ENCODE measurements around the gene BPIFB4.
A peak's percentile ranks its signal among the peaks of the same experiment; 100 is the strongest.

Gene BPIFB4

GRCh38 chr20:33032555-33032954, 46.9 kb upstream of the BPIFB4 start:
- DNase-seq (ENCODE audit: low spot score) = no peak

GRCh38 chr20:33033381-33033780, 46.1 kb upstream of the BPIFB4 start:
- Histone ChIP-seq H2AFZ (ENCODE audit: low read length) (no peak overlapping the region), H3K23ac (ENCODE audit: low read depth, low read length, poor library complexity) (no peak overlapping the region), H2BK12ac (ENCODE audit: low read length) (no peak overlapping the region), H2BK15ac (ENCODE audit: low read length) (no peak overlapping the region), H3K9ac (ENCODE audit: low read depth, low read length, poor library complexity) (no peak overlapping the region), H3K4me3 (ENCODE audit: low read length in 2 of 2) (no peak overlapping the region), H3K14ac (ENCODE audit: low read length) (no peak overlapping the region), H3K18ac (ENCODE audit: low read length) (no peak overlapping the region), H3K9me3 (replicated peaks in 1 of 2; ENCODE audit: control insufficient read depth in 2 of 2, insufficient read depth in 1 of 2, low read depth in 1 of 2, low read length in 2 of 2) (no peaks in the 10 kb centered on the region), H4K91ac (ENCODE audit: low read depth, low read length, poor library complexity) (no peak overlapping the region), H2BK5ac (ENCODE audit: low read length) (no peak overlapping the region), H2BK120ac (ENCODE audit: low read depth, low read length) (no peak overlapping the region), H3K4me1 (ENCODE audit: control insufficient read depth in 2 of 2, insufficient read depth in 1 of 2, low read depth in 1 of 2, low read length in 2 of 2) (no peaks in the 10 kb centered on the region), H3K27ac (replicated peaks; ENCODE audit: low read length) (no peak overlapping the region), H3K36me3 (replicated peaks in 1 of 2; ENCODE audit: control insufficient read depth in 2 of 2, insufficient read depth in 2 of 2, low read length in 2 of 2) (no peaks in the 10 kb centered on the region), H3K27me3 (ENCODE audit: control insufficient read depth in 3 of 3, insufficient read depth in 3 of 3, low read depth in 1 of 3, low read length in 3 of 3) (peaks cover 0 to 3% (median 0%) of the 10 kb centered on the region in 3 experiments), H4K8ac (ENCODE audit: low read depth, low read length) (no peak overlapping the region), H3K4ac (ENCODE audit: low read length) (no peak overlapping the region), H3K4me2 (ENCODE audit: insufficient read depth, low read length, poor library complexity, severe bottlenecking) (no peak overlapping the region), H2AK5ac (ENCODE audit: low read depth, low read length) (no peak overlapping the region), H3K79me1 (ENCODE audit: low read depth, low read length) (no peaks in the 10 kb centered on the region)
- no peak for DNase-seq (ENCODE audit: low spot score)
- no CpG with 5 or more reads among the region's 5 CpGs for WGBS, 2 donors (ENCODE audit: extremely low coverage in 2 of 2, insufficient read length in 2 of 2, insufficient replicate concordance in 1 of 2)

More at GRCh38 chr20:33032555-33032954, 46.9 kb upstream of the BPIFB4 start:
- Histone ChIP-seq H2BK5ac (ENCODE audit: low read length) (no peak overlapping the region), H3K27ac (replicated peaks; ENCODE audit: low read length) (no peak overlapping the region), H3K9ac (ENCODE audit: low read depth, low read length, poor library complexity) (no peak overlapping the region), H3K79me1 (ENCODE audit: low read depth, low read length) (no peaks in the 10 kb centered on the region), H3K4me2 (ENCODE audit: insufficient read depth, low read length, poor library complexity, severe bottlenecking) (no peak overlapping the region), H3K4me1 (ENCODE audit: control insufficient read depth in 2 of 2, insufficient read depth in 1 of 2, low read depth in 1 of 2, low read length in 2 of 2) (no peaks in the 10 kb centered on the region), H3K4me3 (ENCODE audit: low read length in 2 of 2) (no peak overlapping the region), H2BK15ac (ENCODE audit: low read length) (no peak overlapping the region), H3K18ac (ENCODE audit: low read length) (no peak overlapping the region), H3K23ac (ENCODE audit: low read depth, low read length, poor library complexity) (no peak overlapping the region), H2AFZ (ENCODE audit: low read length) (no peak overlapping the region), H3K4ac (ENCODE audit: low read length) (no peak overlapping the region), H2AK5ac (ENCODE audit: low read depth, low read length) (no peak overlapping the region), H4K8ac (ENCODE audit: low read depth, low read length) (no peak overlapping the region), H3K9me3 (replicated peaks in 1 of 2; ENCODE audit: control insufficient read depth in 2 of 2, insufficient read depth in 1 of 2, low read depth in 1 of 2, low read length in 2 of 2) (no peaks in the 10 kb centered on the region), H3K27me3 (ENCODE audit: control insufficient read depth in 3 of 3, insufficient read depth in 3 of 3, low read depth in 1 of 3, low read length in 3 of 3) (peaks cover 0 to 3% (median 0%) of the 10 kb centered on the region in 3 experiments), H3K14ac (ENCODE audit: low read length) (no peak overlapping the region), H2BK12ac (ENCODE audit: low read length) (no peak overlapping the region), H2BK120ac (ENCODE audit: low read depth, low read length) (no peak overlapping the region), H3K36me3 (replicated peaks in 1 of 2; ENCODE audit: control insufficient read depth in 2 of 2, insufficient read depth in 2 of 2, low read length in 2 of 2) (no peaks in the 10 kb centered on the region), H4K91ac (ENCODE audit: low read depth, low read length, poor library complexity) (no peak overlapping the region)
- WGBS, 2 donors (ENCODE audit: extremely low coverage in 2 of 2, insufficient read length in 2 of 2, insufficient replicate concordance in 1 of 2) = no CpG with 5 or more reads among the region's 6 CpGs

- Histone ChIP-seq H3K14ac (ENCODE audit: low read length) (no peak overlapping the region), H3K27ac (replicated peaks; ENCODE audit: low read length) (no peak overlapping the region), H3K4me1 (ENCODE audit: control insufficient read depth in 2 of 2, insufficient read depth in 1 of 2, low read depth in 1 of 2, low read length in 2 of 2) (no peaks in the 10 kb centered on the region), H2AK5ac (ENCODE audit: low read depth, low read length) (no peak overlapping the region), H2BK15ac (ENCODE audit: low read length) (no peak overlapping the region), H3K27me3 (ENCODE audit: control insufficient read depth in 3 of 3, insufficient read depth in 3 of 3, low read depth in 1 of 3, low read length in 3 of 3) (peaks cover 0 to 3% (median 0%) of the 10 kb centered on the region in 3 experiments), H3K4me2 (ENCODE audit: insufficient read depth, low read length, poor library complexity, severe bottlenecking) (no peak overlapping the region), H3K36me3 (replicated peaks in 1 of 2; ENCODE audit: control insufficient read depth in 2 of 2, insufficient read depth in 2 of 2, low read length in 2 of 2) (no peaks in the 10 kb centered on the region), H2BK5ac (ENCODE audit: low read length) (no peak overlapping the region), H2BK120ac (ENCODE audit: low read depth, low read length) (no peak overlapping the region), H3K23ac (ENCODE audit: low read depth, low read length, poor library complexity) (no peak overlapping the region), H3K4ac (ENCODE audit: low read length) (no peak overlapping the region), H4K8ac (ENCODE audit: low read depth, low read length) (no peak overlapping the region), H3K79me1 (ENCODE audit: low read depth, low read length) (no peaks in the 10 kb centered on the region), H4K91ac (ENCODE audit: low read depth, low read length, poor library complexity) (no peak overlapping the region), H3K4me3 (ENCODE audit: low read length in 2 of 2) (peak overlapping the region in 1 of 2 donors; percentile 9), H3K18ac (ENCODE audit: low read length) (no peak overlapping the region), H3K9ac (ENCODE audit: low read depth, low read length, poor library complexity) (no peak overlapping the region), H2BK12ac (ENCODE audit: low read length) (no peak overlapping the region), H2AFZ (ENCODE audit: low read length) (no peak overlapping the region), H3K9me3 (replicated peaks in 1 of 2; ENCODE audit: control insufficient read depth in 2 of 2, insufficient read depth in 1 of 2, low read depth in 1 of 2, low read length in 2 of 2) (no peaks in the 10 kb centered on the region)
- WGBS, 2 donors (ENCODE audit: extremely low coverage in 2 of 2, insufficient read length in 2 of 2, insufficient replicate concordance in 1 of 2) = no CpG with 5 or more reads among the region's 5 CpGs
- DNase-seq (ENCODE audit: low spot score) = no peak
These were observed 45.3 kb upstream of the BPIFB4 start for GRCh38 chr20:33034115-33034514.

GRCh38 chr20:33034901-33035492, 44.4 kb upstream of the BPIFB4 start:
- Histone ChIP-seq H3K27me3 (ENCODE audit: control insufficient read depth in 3 of 3, insufficient read depth in 3 of 3, low read depth in 1 of 3, low read length in 3 of 3) (peaks cover 0 to 3% (median 0%) of the 10 kb centered on the region in 3 experiments), H2BK5ac (ENCODE audit: low read length) (peak overlapping the region; percentile 14), H2BK120ac (ENCODE audit: low read depth, low read length) (no peak overlapping the region), H3K18ac (ENCODE audit: low read length) (peak overlapping the region; percentile 16), H3K9ac (ENCODE audit: low read depth, low read length, poor library complexity) (no peak overlapping the region), H3K9me3 (replicated peaks in 1 of 2; ENCODE audit: control insufficient read depth in 2 of 2, insufficient read depth in 1 of 2, low read depth in 1 of 2, low read length in 2 of 2) (no peaks in the 10 kb centered on the region), H3K4ac (ENCODE audit: low read length) (no peak overlapping the region), H3K79me1 (ENCODE audit: low read depth, low read length) (no peaks in the 10 kb centered on the region), H3K27ac (replicated peaks; ENCODE audit: low read length) (no peak overlapping the region), H3K23ac (ENCODE audit: low read depth, low read length, poor library complexity) (peak overlapping the region; percentile 18), H3K4me2 (ENCODE audit: insufficient read depth, low read length, poor library complexity, severe bottlenecking) (no peak overlapping the region), H2BK15ac (ENCODE audit: low read length) (no peak overlapping the region), H3K4me3 (ENCODE audit: low read length in 2 of 2) (peak overlapping the region in 1 of 2 donors; percentile 26), H3K14ac (ENCODE audit: low read length) (peak overlapping the region; percentile 50), H2AFZ (ENCODE audit: low read length) (no peak overlapping the region), H3K4me1 (ENCODE audit: control insufficient read depth in 2 of 2, insufficient read depth in 1 of 2, low read depth in 1 of 2, low read length in 2 of 2) (no peaks in the 10 kb centered on the region), H2BK12ac (ENCODE audit: low read length) (no peak overlapping the region), H4K91ac (ENCODE audit: low read depth, low read length, poor library complexity) (no peak overlapping the region), H4K8ac (ENCODE audit: low read depth, low read length) (no peak overlapping the region), H2AK5ac (ENCODE audit: low read depth, low read length) (no peak overlapping the region), H3K36me3 (replicated peaks in 1 of 2; ENCODE audit: control insufficient read depth in 2 of 2, insufficient read depth in 2 of 2, low read length in 2 of 2) (no peaks in the 10 kb centered on the region)
- no peak for DNase-seq (ENCODE audit: low spot score)
- no CpG with 5 or more reads among the region's 6 CpGs for WGBS, 2 donors (ENCODE audit: extremely low coverage in 2 of 2, insufficient read length in 2 of 2, insufficient replicate concordance in 1 of 2)
